HCT116 (cell line): ENCODE results near the gene SYTL5. TPM values are rescaled to one million over a fixed set of nuclear protein-coding genes. Genes with fewer than 3 reads are reported as not detected.

Source experiments
- ATAC-seq: fragments of 200-7000 bp; cut with Tn5 transposase; 2 replicates; pipeline ENCODE4 v1.9.1; 2020; ENCODE audit warnings: mild to moderate bottlenecking, moderate library complexity
- BruUV-seq: library from RNA; stranded (reverse); fragments of 400-500 nt; replicated peaks from 2 replicates; lab custom pipeline; 2021; lab: Mats Ljungman, UMichigan
- CTCF ChIA-PET: fragments of 300-600 bp; sonication (Branson Sonifier 250); formaldehyde crosslinking; loops from one replicate; lab custom pipeline; 2021; ENCODE audit warnings: antibody characterized with exemption; lab: Charles Lee
- POLR2A ChIA-PET: fragments of 300-600, 350-600 bp; sonication (Branson Sonifier 250); formaldehyde crosslinking; loops from one replicate; lab custom pipeline; 2021; ENCODE audit warnings: antibody characterized with exemption; lab: Charles Lee
- RAD21 ChIA-PET, 2 experiments: fragments of 300-600 bp; sonication (Branson Sonifier 250); formaldehyde crosslinking; loops; one replicate each; lab custom pipeline; 2023; ENCODE audit warnings: low total read pairs in 2 of 2; ENCODE audit not compliant: uncharacterized antibody in 2 of 2, unreplicated experiment in 2 of 2, low non-redundant PET in 1 of 2; lab: Charles Lee
- DNase-seq: peaks from one replicate; pipeline ENCODE4 v3.0.0-alpha.2; 2010; ENCODE audit warnings: low read depth, low spot score
- H2AFZ ChIP-seq: fragments of 200-600 bp; shearing (Covaris generic), sonication (generic); 2 replicates; pipeline ENCODE4 v1.6.1; 2017; ENCODE audit warnings: low read depth, mixed run types, mixed read lengths, antibody characterized with exemption, low read length; ENCODE audit not compliant: poor library complexity, severe bottlenecking
- H3K27ac ChIP-seq: 2 replicates; pipeline ENCODE4 v1.5.1; 2012; ENCODE audit warnings: low read depth, low read length
- H3K27me3 ChIP-seq: fragments of 200-600 bp; sonication (generic); 2 replicates; pipeline ENCODE4 v1.6.1; 2016; ENCODE audit warnings: mixed run types, low read length, mixed read lengths; ENCODE audit not compliant: insufficient read depth
- H3K36me3 ChIP-seq, 2 experiments: fragments of 200-500 bp in 1 of 2; fragments of 200-600 bp in 1 of 2; sonication (Bioruptor generic) in 1 of 2; sonication (generic) in 1 of 2; 2 replicates each; pipeline versions ENCODE4 v1.5.1 to v1.6.1; 2014 to 2016; ENCODE audit warnings: low read length in 2 of 2, inconsistent platforms in 1 of 2, mixed read lengths in 1 of 2, mixed run types in 1 of 2; ENCODE audit not compliant: insufficient read depth in 2 of 2, control insufficient read depth in 1 of 2
- H3K4me1 ChIP-seq, 2 experiments: fragments of 200-600 bp in 1 of 2; sonication (generic) in 1 of 2; 2 replicates each; pipeline versions ENCODE4 v1.5.1 to v1.6.1; 2012 to 2017; ENCODE audit warnings: low read length in 2 of 2, inconsistent platforms in 1 of 2, mild to moderate bottlenecking in 1 of 2, mixed read lengths in 1 of 2, mixed run types in 1 of 2, moderate library complexity in 1 of 2; ENCODE audit not compliant: insufficient read depth in 2 of 2, control insufficient read depth in 1 of 2
- H3K4me2 ChIP-seq: fragments of 200-600 bp; sonication (generic); 2 replicates; pipeline ENCODE4 v1.6.1; 2017; ENCODE audit warnings: mixed run types, low read length, mixed read lengths
- H3K4me3 ChIP-seq, 2 experiments: fragments of 200-600 bp in 1 of 2; sonication (generic) in 1 of 2; replicated peaks in 1 of 2; 2 replicates each; pipeline ENCODE4 v1.5.1; 2011 to 2016; ENCODE audit warnings: low read length in 2 of 2, control low read depth in 1 of 2, low read depth in 1 of 2, mild to moderate bottlenecking in 1 of 2, mixed read lengths in 1 of 2, mixed run types in 1 of 2
- H3K79me2 ChIP-seq: fragments of 200-600 bp; sonication (generic); 2 replicates; pipeline ENCODE4 v1.6.1; 2017; ENCODE audit warnings: mild to moderate bottlenecking, mixed run types, low read length, moderate library complexity, mixed read lengths; ENCODE audit not compliant: insufficient read depth
- H3K9ac ChIP-seq: fragments of 200-600 bp; sonication (generic); 2 replicates; pipeline ENCODE4 v1.6.1; 2016; ENCODE audit warnings: low read length, mixed read lengths
- H3K9me2 ChIP-seq: fragments of 200-600 bp; sonication (generic), shearing (Covaris generic); 2 replicates; pipeline ENCODE4 v1.6.1; 2017; ENCODE audit warnings: mixed run types, mild to moderate bottlenecking, moderate library complexity; ENCODE audit not compliant: insufficient read depth
- H3K9me3 ChIP-seq, 2 experiments: fragments of 200-500 bp in 1 of 2; fragments of 200-600 bp in 1 of 2; sonication (Bioruptor generic) in 1 of 2; sonication (generic) in 1 of 2; 2 replicates each; pipeline ENCODE4 v1.6.1; 2014 to 2017; ENCODE audit warnings: low read length in 2 of 2, mixed read lengths in 2 of 2, inconsistent platforms in 1 of 2, low read depth in 1 of 2, mild to moderate bottlenecking in 1 of 2, mixed run types in 1 of 2, moderate library complexity in 1 of 2; ENCODE audit not compliant: control insufficient read depth in 1 of 2, insufficient read depth in 1 of 2
- H4K20me1 ChIP-seq: fragments of 200-600 bp; sonication (generic), shearing (Covaris generic); 2 replicates; pipeline ENCODE4 v1.6.1; 2017; ENCODE audit warnings: mixed run types, mild to moderate bottlenecking, moderate library complexity; ENCODE audit not compliant: insufficient read depth
- CBX3 ChIP-seq: IDR thresholded peaks from 2 replicates; pipeline ENCODE4 v1.6.1; 2012; ENCODE audit warnings: low read depth
- EGR1 ChIP-seq: IDR thresholded peaks from 2 replicates; pipeline ENCODE4 v1.6.1; 2012; ENCODE audit warnings: low read depth
- EZH2 ChIP-seq: fragments of 200-600 bp; sonication (generic); IDR thresholded peaks from 2 replicates; pipeline ENCODE4 v1.6.1; 2017; ENCODE audit warnings: antibody characterized with exemption, mixed run types
- JUND ChIP-seq: IDR thresholded peaks from 2 replicates; pipeline ENCODE4 v1.6.1; 2012
- POLR2A ChIP-seq: IDR thresholded peaks from 2 replicates; pipeline ENCODE4 v1.7.0; 2011; ENCODE audit warnings: borderline replicate concordance; ENCODE audit not compliant: insufficient read depth, insufficient read length; ENCODE audit errors: extremely low read depth
- TCF7L2 ChIP-seq: IDR thresholded peaks from 2 replicates; pipeline ENCODE4 v1.7.0; 2011; ENCODE audit warnings: borderline replicate concordance, inconsistent platforms; ENCODE audit not compliant: insufficient read depth, insufficient read length; ENCODE audit errors: extremely low read depth
- intact Hi-C: fragments of 100-400 bp; cut with micrococcal nuclease; formaldehyde crosslinking; loops from 2 replicates; pipeline ENCODE4 v1.10.0; 2022
- total RNA-seq: library from RNA; stranded (reverse); gene quantifications from one replicate; pipeline ENCODE4 v1.2.1, GENCODE V29; 2021; ENCODE audit not compliant: unreplicated experiment
- TF ChIP-seq, protein P1 (sequence below): IDR thresholded peaks from 2 replicates; pipeline ENCODE4 v1.6.1; 2011; ENCODE audit warnings: mild to moderate bottlenecking, low read length, moderate library complexity; ENCODE audit not compliant: insufficient replicate concordance; ENCODE audit errors: extremely low read depth

The SYTL5 gene
- total RNA-seq, 1 experiment from 2014 or later, result 0.20 TPM

- TF ChIP-seq, protein P1, sequence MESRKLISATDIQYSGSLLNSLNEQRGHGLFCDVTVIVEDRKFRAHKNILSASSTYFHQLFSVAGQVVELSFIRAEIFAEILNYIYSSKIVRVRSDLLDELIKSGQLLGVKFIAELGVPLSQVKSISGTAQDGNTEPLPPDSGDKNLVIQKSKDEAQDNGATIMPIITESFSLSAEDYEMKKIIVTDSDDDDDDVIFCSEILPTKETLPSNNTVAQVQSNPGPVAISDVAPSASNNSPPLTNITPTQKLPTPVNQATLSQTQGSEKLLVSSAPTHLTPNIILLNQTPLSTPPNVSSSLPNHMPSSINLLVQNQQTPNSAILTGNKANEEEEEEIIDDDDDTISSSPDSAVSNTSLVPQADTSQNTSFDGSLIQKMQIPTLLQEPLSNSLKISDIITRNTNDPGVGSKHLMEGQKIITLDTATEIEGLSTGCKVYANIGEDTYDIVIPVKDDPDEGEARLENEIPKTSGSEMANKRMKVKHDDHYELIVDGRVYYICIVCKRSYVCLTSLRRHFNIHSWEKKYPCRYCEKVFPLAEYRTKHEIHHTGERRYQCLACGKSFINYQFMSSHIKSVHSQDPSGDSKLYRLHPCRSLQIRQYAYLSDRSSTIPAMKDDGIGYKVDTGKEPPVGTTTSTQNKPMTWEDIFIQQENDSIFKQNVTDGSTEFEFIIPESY, result no peak
Measured at GRCh38 chrX:38000706-38001105, 5.6 kb upstream of the SYTL5 start (continued).

- H3K9me2 ChIP-seq, result no peaks in the 10 kb centered on the region
- no peak overlapping the region for H3K4me2 ChIP-seq
- POLR2A ChIA-PET, result no interaction called here
- peaks cover 0 to 6% of the 10 kb centered on the region in 2 experiments; a peak in 2 of 4 replicates for H3K4me1 ChIP-seq
- H3K9ac ChIP-seq, result no peak overlapping the region
- intact Hi-C loops, result no loop called here
- H3K79me2 ChIP-seq, result no peaks in the 10 kb centered on the region
- no peaks in the 10 kb centered on the region for H4K20me1 ChIP-seq
- no peaks in the 10 kb centered on the region for H3K27me3 ChIP-seq
- TF ChIP-seq TCF7L2, result no peak
- TF ChIP-seq, protein P1, result no peak
- TF ChIP-seq POLR2A, result no peak
- TF ChIP-seq EZH2, result no peak
- no peak for TF ChIP-seq EGR1
- no peak for TF ChIP-seq CBX3
- TF ChIP-seq JUND, result no peak
- H3K9me3 ChIP-seq, result no peaks in the 10 kb centered on the region
- RAD21 ChIA-PET, result no interaction called here
- no TSS peak for BruUV-seq
- DNase-seq (no peak), ATAC-seq (no peak)
- no peak overlapping the region for H3K4me3 ChIP-seq
- CTCF ChIA-PET, result no interaction called here
- no peaks in the 10 kb centered on the region for H3K36me3 ChIP-seq
- H2AFZ ChIP-seq, result no peak overlapping the region
- no peak overlapping the region for H3K27ac ChIP-seq
Measured at GRCh38 chrX:38004046-38004445, 2.3 kb upstream of the SYTL5 start.
